GM12891 (cell line): ENCODE data around the gene RIMBP2.

Source experiments
- POLR2A ChIP-seq: IDR thresholded peaks from 2 replicates; pipeline ENCODE4 v1.6.1; 2011; ENCODE audit warnings: low read depth, low read length, control low read depth
- POLR2AphosphoS5 ChIP-seq: IDR thresholded peaks from 2 replicates; pipeline ENCODE4 v1.6.1; 2011; ENCODE audit warnings: low read depth, low read length, control low read depth
- SPI1 ChIP-seq: IDR thresholded peaks from 2 replicates; pipeline ENCODE4 v1.6.1; 2011; ENCODE audit warnings: low read depth, low read length, control low read depth
- TAF1 ChIP-seq: IDR thresholded peaks from 2 replicates; pipeline ENCODE4 v1.6.1; 2011; ENCODE audit warnings: low read depth, low read length, control low read depth

DNA sequence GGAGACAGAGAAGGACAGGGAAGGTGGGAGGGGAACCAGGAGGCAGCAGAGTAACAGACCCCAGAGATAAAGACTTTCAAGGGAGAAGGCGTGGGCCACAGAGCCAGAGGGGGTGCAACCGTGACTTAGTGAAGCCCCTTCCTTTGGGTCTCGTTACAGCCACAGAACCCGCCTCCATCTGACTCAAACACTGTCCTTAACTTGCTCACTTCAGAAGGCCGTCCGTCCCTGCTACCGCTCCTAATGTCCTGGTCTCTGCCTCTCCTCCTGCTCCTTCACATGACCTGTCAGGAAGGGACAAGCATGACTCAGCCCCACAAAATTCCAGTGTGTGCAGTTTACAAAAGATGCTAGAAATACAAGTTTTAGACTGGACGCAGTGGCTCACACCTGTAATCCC, 18.0 kb downstream of the RIMBP2 start:
- TF ChIP-seq POLR2AphosphoS5 (no peak), SPI1 (no peak), POLR2A (no peak), TAF1 (no peak)
